Thyroid gland (tissue), 4 donors: ENCODE data around the gene ESYT2. TPM values are rescaled to one million over a fixed set of nuclear protein-coding genes. Genes with fewer than 3 reads are reported as not detected.
A peak's percentile ranks its signal among the peaks of the same experiment; 100 is the strongest.

Source experiments
- DNase-seq, 2 donors: peaks; one replicate each; pipeline ENCODE4 v3.0.0-alpha.2; 2019
- H3K27ac ChIP-seq, 3 donors: fragments of 200-600 bp; sonication (generic); 1 replicate in 2 of 3; 2 replicates in 1 of 3; pipeline ENCODE4 v1.5.1; 2016 to 2019; ENCODE audit warnings: mild to moderate bottlenecking in 1 of 3, moderate library complexity in 1 of 3
- H3K27me3 ChIP-seq: fragments of 200-600 bp; sonication (generic); one replicate; pipeline ENCODE4 v1.5.1; 2019
- H3K36me3 ChIP-seq, 2 donors: fragments of 200-600 bp; sonication (generic); one replicate each; pipeline ENCODE4 v1.5.1; 2016 to 2019
- H3K4me1 ChIP-seq, 2 donors: fragments of 200-600 bp; sonication (generic); one replicate each; pipeline ENCODE4 v1.5.1; 2017 to 2019
- H3K4me3 ChIP-seq, 3 donors: fragments of 200-600 bp; sonication (generic); replicated peaks in 1 of 3; 1 replicate in 2 of 3; 2 replicates in 1 of 3; pipeline ENCODE4 v1.5.1; 2016; ENCODE audit warnings: mild to moderate bottlenecking in 1 of 3
- H3K9me3 ChIP-seq: fragments of 200-600 bp; sonication (generic); one replicate; pipeline ENCODE4 v1.5.1; 2017
- POLR2A ChIP-seq, 2 donors: fragments of 450-650 bp; IDR thresholded peaks; one replicate each; pipeline ENCODE4 v1.6.1; 2017; ENCODE audit warnings: antibody characterized with exemption in 2 of 2, mild to moderate bottlenecking in 2 of 2, moderate library complexity in 1 of 2
- WGBS, 2 donors: methylation state at CpG; one replicate each; pipeline ENCODE4 v1.1.5; 2017; 5-methylcytosine and 5-hydroxymethylcytosine counted together
- intact Hi-C: fragments of 100-400 bp; cut with DNase I; formaldehyde crosslinking; loops from one replicate; pipeline ENCODE4 v1.15.1; 2023
- total RNA-seq, 4 donors: library from RNA; depleted of rRNA; stranded (reverse); fragments of >200 nt; gene quantifications; one replicate each; pipeline ENCODE4 v1.2.3, GENCODE V29; 2016
- TF ChIP-seq, protein P1 (sequence below), 6 experiments: fragments of 200-600 bp in 3 of 6; fragments of 450-650 bp in 3 of 6; sonication (generic) in 3 of 6; IDR thresholded peaks; one replicate each; pipeline ENCODE4 v1.5.1; 2016 to 2019; ENCODE audit warnings: antibody characterized with exemption in 6 of 6, mild to moderate bottlenecking in 2 of 6, inconsistent platforms in 1 of 6, moderate library complexity in 1 of 6

ESYT2 gene
- total RNA-seq, 4 donors from 2014 or later, result 102 to 123 (median 116) TPM

DNA sequence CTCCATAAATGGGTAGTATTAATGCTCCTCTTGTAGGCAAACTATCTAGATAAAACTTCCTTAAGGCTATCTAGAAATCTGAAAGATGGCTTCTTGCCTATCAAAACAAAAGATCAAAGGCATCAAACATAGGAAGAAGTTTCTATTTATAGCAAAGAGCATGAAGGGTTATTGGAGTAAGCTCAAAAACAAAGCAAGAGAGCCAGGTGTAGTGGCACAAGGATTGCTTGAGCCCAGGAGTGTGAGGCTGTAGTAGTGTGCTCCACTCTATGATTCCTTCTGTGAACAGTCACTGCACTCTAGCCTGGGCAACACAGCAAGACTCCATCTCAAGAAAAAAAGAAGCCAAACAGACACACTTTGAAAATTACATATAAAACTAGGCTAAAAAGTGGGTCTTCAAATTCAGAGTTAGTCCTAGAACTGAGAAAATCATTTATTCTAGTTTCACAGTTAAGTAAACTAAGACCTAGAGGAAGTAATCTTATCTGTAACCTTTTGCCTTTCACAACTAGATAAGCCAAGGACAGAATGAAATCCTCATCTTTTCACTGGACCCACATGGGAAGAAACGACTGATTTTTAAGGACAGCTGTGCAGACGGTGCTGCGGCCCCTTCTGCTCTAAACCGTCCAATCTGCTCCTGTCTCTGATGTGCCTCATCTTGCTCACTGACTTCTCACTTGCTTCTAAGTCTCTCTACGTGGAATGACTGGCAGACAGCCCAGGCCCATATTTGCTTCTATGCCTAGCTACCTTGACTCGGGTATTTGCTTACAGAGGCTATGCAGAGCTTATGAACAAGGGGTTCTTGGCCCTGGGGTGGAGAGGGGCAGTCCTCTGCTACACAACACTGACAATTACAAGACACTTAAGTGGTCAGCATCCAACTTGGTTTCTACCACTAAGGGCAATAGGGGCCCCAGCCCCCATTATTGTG, 50.0 kb downstream of the ESYT2 start:
- TF ChIP-seq, protein P1, sequence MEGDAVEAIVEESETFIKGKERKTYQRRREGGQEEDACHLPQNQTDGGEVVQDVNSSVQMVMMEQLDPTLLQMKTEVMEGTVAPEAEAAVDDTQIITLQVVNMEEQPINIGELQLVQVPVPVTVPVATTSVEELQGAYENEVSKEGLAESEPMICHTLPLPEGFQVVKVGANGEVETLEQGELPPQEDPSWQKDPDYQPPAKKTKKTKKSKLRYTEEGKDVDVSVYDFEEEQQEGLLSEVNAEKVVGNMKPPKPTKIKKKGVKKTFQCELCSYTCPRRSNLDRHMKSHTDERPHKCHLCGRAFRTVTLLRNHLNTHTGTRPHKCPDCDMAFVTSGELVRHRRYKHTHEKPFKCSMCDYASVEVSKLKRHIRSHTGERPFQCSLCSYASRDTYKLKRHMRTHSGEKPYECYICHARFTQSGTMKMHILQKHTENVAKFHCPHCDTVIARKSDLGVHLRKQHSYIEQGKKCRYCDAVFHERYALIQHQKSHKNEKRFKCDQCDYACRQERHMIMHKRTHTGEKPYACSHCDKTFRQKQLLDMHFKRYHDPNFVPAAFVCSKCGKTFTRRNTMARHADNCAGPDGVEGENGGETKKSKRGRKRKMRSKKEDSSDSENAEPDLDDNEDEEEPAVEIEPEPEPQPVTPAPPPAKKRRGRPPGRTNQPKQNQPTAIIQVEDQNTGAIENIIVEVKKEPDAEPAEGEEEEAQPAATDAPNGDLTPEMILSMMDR (IDR thresholded peaks at IDR 0.05), result no peak
- no peak for TF ChIP-seq POLR2A (IDR thresholded peaks at IDR 0.05)
- DNase-seq, result peak; percentile 29 to 37
- H3K36me3 ChIP-seq, result peaks cover 0 to 7% of the 10 kb centered on the region in 2 donors
- H3K4me3 ChIP-seq, result no peak overlapping the region
- WGBS, 2 donors, result 72 to 76% methylated on average over 6 of the region's 6 CpGs
- intact Hi-C loops, result no loop called here
- peaks cover 6 to 15% of the 10 kb centered on the region in 2 donors for H3K4me1 ChIP-seq
- H3K27ac ChIP-seq, result peak overlapping the region in 2 of 3 donors; percentile 21 to 48
- H3K27me3 ChIP-seq, result no peaks in the 10 kb centered on the region
- H3K9me3 ChIP-seq, result no peaks in the 10 kb centered on the region

DNA sequence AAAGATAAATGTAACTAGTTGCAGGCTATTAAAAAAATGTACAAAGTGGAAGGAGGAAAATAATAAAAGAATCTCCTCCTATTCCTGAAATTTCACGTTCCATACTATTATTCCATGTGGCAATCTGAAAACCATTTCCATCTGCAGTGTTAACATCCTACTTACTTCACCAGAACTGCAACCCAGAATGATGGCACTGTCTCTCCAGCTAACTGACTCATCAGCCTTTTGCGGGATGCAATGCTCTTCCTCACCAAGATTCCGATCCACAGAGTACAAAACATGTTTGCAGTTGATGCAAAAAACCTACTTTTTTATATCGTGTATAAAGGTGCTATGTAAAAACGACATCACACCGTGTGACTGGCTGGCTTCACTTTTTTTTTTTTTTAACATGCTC, 50.8 kb downstream of the ESYT2 start:
- DNase-seq, result no peak
- peaks cover 6 to 15% of the 10 kb centered on the region in 2 donors for H3K4me1 ChIP-seq
- intact Hi-C loops, result no loop called here
- peak overlapping the region in 1 of 3 donors; percentile 48 for H3K27ac ChIP-seq
- H3K36me3 ChIP-seq, result peaks cover 0 to 7% of the 10 kb centered on the region in 2 donors
- TF ChIP-seq, protein P1 (IDR thresholded peaks at IDR 0.05), result no peak
- no peaks in the 10 kb centered on the region for H3K27me3 ChIP-seq
- no peak overlapping the region for H3K4me3 ChIP-seq
- H3K9me3 ChIP-seq, result no peaks in the 10 kb centered on the region
- 82 to 86% methylated on average over 6 of the region's 6 CpGs for WGBS, 2 donors

DNA sequence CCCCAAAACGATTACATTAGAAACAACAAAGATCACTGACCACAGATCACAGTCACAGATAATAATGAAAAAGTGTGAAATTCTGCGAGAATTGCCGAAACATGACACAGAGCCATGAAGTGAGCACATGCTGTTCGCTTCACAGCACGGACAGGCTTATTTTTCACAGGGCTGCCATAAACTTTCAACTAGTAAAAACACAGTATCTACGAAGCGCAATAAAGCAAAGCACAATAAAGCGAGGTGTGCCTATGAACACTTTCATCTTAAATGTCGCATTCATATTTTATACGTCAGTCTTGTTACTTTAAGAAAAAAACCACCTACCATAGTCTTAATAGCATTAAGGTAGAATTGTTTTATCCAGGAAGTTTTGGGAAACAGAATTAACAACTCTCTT, 51.5 kb downstream of the ESYT2 start:
- Histone ChIP-seq H3K36me3 (peaks cover 0 to 7% of the 10 kb centered on the region in 2 donors), H3K4me1 (peaks cover 6 to 15% of the 10 kb centered on the region in 2 donors), H3K27me3 (no peaks in the 10 kb centered on the region), H3K9me3 (no peaks in the 10 kb centered on the region), H3K27ac (no peak overlapping the region), H3K4me3 (no peak overlapping the region)
- TF ChIP-seq, protein P1 (IDR thresholded peaks at IDR 0.05), result no peak
- no peak for TF ChIP-seq POLR2A (IDR thresholded peaks at IDR 0.05)
- no peak for DNase-seq
- WGBS, 2 donors, result 89 to 90% methylated on average over 10 of the region's 10 CpGs
- intact Hi-C loops, result no loop called here

DNA sequence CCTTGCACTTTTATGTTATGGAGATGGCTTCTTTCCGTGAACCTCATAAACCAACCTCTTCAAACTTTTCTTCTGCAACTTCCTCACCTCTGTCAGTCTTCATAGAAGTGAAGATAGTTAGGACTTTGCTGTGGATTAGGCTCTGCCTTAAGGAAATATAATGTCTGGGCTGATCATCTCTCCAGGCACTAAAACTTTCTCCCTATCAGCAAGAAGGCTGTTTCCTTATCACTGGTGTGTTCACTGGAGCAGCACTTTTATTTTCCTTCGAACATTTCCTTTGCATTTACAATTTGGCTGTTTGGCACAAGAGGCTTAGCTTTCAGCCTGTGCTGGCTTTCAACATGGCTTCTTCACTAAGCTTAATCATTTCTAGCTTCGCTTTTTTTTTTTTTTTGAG, 52.8 kb downstream of the ESYT2 start:
- WGBS, 2 donors, result 75 to 77% methylated on average over 3 of the region's 3 CpGs

More for the DNA sequence above, 52.8 kb downstream of the ESYT2 start:
- H3K27me3 ChIP-seq, result no peaks in the 10 kb centered on the region
- TF ChIP-seq POLR2A (IDR thresholded peaks at IDR 0.05), result no peak
- TF ChIP-seq, protein P1 (IDR thresholded peaks at IDR 0.05), result no peak
- no peak overlapping the region for H3K4me3 ChIP-seq
- peaks cover 6 to 15% of the 10 kb centered on the region in 2 donors for H3K4me1 ChIP-seq
- DNase-seq, result no peak
- H3K9me3 ChIP-seq, result no peaks in the 10 kb centered on the region
- intact Hi-C loops, result no loop called here
- H3K36me3 ChIP-seq, result peaks cover 0 to 9% of the 10 kb centered on the region in 2 donors
- H3K27ac ChIP-seq, result no peak overlapping the region
